ENCODE measurements around the gene HP.

The HP gene

DNA sequence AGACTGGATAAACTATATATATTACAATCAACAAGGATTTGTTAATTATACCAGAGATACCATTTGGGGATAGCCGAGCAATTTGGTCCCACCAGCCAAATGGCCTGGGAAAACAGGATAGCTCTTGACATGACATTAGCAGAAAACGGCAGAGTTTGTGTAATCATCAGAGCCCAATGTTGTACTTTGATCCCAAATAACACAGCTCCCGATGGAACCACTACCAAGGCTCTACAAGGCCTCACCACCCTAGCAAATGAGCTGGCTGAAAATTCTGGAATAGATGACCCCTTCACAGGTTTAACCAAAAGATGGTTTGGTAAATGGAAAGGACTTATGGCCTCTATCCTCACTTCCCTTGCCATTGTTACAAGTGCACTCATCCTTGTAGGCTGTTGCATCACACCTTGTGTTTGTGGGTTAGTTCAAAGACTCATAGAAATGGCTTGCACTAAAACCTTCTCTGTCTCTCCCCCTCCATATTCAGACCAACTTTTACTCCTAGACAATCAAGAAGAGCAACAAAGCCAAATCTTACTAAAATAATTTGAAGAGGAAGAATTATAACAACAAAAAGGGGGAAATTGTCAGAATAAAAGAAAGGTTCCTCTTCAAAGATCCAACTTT lies 29.6 kb downstream of the HP start:
- DNase-seq (ENCODE audit: low read depth in 2 of 3, low spot score in 1 of 3), result no peak

DNA sequence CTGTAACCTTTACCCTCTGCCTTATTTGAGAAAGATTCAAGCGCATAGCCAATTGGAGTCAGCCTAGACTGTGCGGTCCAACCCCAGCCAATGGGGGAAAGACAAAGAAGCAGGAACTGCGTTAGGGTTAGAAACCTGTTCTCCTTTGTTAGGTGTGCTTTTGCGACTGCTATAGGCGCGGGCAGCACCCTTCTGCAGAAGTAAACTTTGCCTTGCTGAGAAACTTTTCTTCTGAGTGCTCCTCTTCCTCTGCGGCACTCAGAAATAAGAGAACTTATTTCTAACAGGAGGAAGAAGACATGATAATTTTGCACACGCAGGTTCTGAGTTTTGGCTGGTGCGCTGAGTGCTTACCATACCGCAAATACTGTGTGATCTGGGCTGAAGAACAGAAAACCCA lies 30.1 kb downstream of the HP start:
- no peak for DNase-seq (ENCODE audit: low read depth in 2 of 3, low spot score in 1 of 3)

DNA sequence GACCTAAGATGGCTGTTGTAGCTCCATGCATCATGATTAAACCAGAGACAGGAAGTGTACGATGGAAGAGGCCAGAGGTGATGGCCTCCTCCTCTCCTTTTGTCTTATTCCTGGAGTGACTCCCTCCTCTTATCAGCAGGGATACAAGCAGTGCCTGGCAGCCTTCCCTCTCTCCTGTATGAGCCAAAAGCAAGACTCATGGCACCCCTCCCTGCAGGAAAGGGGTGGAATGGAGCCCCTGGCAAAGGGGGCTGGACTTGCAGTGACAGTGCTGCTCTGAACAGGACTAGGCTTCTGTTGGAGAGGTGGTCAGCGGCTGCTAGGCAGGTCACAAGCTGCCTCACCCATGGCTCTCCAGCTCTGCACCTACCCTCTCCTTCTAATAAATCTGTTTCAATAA lies 30.7 kb downstream of the HP start:
- DNase-seq (ENCODE audit: low read depth in 2 of 3, low spot score in 1 of 3), result no peak

DNA sequence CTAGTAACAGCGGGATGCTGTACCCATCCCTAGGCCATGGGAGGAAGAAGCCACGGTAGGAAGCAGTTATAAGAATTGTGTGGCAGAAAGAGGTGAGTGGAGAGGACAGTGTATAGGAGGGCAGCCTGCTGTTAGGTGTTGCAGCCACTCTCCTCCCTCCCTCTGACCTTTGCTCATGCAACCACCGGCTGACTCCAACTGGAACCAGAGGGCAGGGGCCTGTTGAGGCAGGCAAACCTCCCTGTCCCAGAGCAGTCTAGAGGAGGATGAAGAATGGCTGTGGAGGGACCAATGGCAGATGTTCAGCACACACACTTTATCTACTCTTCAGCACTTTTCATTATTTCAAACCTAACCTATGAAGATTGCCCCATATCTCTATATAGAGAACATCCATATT lies 36.9 kb downstream of the HP start:
- DNase-seq (ENCODE audit: low read depth in 2 of 3, low spot score in 1 of 3), result no peak

DNA sequence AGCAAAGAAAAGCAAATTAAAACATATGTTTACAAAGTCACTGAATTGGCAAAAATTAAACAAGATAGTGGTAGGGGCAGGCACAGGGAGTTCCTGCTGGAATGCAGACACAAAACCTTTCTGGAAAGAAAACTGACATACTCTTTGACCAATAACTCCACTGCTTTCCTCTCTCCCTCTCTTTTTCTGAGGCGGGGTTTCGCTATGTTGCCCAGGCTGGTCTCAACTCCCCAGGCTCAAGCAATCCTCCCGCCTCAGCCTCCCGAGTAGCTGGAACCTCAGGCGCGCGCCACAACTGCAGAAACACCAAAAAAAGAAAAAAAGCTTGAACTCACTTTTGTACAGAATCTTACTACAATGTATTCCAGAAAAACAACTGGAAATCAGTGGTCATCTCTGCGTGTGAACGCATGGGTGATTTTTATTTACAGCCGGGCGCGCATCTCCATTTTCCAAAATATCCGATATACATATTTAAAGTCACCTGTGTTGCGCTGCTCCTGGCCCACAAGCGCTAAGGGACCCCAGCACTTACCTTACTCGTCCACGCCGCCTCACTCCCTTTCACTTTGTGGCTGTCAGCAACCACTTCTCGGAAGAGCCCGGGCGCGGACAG lies 38.6 kb downstream of the HP start:
- no peak for DNase-seq (ENCODE audit: low read depth in 2 of 3, low spot score in 1 of 3)

DNA sequence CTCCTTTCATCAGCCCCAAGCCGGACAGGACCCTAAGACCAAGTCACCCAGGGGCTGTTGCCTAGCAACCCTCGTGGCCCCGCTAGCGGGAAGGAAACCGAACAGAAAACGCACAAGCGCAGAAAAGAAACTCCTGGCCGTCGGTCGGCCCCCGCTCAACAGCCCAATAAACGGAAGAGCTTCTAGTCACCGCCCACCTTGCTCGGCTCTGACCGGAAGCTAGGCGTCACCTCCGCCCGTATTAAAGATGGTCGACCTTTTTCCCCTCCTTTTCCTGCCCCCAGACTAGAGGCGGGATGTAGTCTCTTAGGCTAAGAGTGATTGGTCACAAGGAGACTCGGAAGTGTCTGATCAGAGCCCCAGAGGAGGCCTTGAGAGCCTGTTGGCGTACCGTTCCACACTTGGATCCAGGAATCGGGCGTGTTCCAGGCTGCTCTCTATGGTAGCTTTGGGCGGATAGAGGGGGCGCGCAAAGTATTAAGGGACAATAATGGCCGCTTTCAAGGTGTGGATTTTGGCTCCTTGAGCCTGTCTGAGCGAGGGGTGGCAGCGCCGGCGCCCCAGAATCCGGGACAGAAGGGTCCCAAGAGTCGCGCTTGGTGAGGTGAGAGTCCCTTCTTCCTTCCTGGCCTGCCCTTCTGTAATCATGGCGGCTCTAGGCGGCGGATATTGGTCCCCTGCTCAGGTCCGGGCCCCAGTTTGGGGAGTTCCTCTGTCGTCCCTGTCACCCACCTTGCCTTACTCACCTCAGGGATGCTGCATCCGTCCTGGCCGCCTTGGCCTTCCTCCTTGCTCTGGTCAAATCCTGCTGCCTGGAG lies 39.4 kb downstream of the HP start, which contains the start of the genes DHX38 and TXNL4B:
Gene DHX38 (plus strand): TSS at position 400 of the 818 bp plus-strand sequence. CDS start 2,311 bp downstream, outside the sequence.
Gene TXNL4B (minus strand): TSS at position 173 of the 818 bp plus-strand sequence. CDS start 2,871 bp downstream, outside the sequence.
- DNase-seq (ENCODE audit: low read depth in 2 of 3, low spot score in 1 of 3), result peak; percentile 81 to 88 (median 85)

DNA sequence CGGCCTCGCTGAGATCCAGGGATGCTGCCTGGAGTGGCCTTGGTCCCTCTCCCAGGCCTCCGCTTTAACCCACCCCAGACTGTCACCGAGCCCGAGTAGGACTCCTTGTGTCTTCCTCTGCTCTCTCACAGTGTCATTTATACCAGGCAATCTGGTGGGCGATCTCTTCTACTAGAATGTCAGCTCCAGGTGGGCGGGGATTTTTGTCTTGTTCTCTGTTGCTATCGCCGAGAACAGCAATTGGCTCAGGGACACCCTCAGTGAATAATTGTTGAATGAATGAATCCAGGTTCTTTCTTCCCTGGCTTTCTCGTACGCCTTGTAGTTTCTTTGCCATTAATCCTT lies 39.9 kb downstream of the HP start:
- DNase-seq (ENCODE audit: low read depth in 2 of 3, low spot score in 1 of 3), result peak; percentile 12 to 19 (median 16)

DNA sequence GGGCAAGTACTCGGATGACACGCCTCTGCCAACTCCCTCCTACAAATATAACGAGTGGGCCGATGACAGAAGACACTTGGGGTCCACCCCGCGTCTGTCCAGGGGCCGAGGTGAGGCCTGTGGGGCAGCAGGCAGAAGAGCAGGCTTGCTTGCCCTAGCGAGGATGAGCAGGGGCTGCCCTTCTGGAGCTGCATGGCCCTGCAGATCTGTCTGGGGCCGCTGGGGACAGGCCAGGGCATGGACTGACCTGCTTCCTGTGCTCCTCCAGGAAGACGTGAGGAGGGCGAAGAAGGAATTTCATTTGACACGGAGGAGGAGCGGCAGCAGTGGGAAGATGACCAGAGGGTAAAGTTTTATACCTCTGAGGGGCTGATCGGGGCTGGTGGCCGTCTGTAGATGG lies 44.6 kb downstream of the HP start:
- DNase-seq (ENCODE audit: low read depth in 2 of 3, low spot score in 1 of 3), result no peak

DNA sequence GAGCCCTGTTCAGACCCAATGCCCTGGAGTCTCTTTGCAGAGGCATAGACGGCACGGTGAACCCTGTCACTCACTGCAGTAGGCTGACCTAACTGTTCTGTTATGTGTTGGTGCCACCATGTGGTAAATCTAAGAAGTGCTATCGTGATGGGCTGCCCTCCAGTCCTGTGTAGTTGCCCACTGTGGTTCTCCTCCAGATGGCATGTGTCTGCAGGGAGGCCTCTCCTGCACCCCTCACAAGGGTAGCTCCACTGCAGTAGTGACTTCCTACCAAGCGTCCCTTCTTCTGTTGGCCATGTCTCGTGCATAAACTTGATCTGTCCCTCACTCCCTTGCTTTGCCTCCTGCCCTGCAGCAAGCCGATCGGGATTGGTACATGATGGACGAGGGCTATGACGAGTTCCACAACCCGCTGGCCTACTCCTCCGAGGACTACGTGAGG lies 45.1 kb downstream of the HP start:
- peak; percentile 20 to 45 (median 21) for DNase-seq (ENCODE audit: low read depth in 2 of 3, low spot score in 1 of 3)

DNA sequence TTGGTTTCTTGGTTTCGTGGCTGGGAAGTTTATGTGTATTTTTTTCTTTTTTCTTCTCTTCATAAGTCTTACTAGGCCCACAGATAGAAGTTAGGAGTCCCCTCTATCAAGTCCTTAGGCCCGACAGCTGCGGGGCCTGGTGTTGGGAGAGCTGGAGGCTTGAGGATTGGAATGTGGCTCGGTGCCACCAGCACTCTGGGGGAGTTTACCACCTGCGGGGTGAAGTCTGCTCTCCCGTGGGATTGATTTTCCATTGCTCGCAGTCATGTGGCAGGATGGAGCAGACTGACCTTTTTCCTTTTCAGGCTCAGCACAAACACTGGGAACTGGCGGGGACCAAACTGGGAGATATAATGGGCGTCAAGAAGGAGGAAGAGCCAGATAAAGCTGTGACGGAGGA lies 46.9 kb downstream of the HP start:
- DNase-seq (ENCODE audit: low read depth in 2 of 3, low spot score in 1 of 3), result no peak

DNA sequence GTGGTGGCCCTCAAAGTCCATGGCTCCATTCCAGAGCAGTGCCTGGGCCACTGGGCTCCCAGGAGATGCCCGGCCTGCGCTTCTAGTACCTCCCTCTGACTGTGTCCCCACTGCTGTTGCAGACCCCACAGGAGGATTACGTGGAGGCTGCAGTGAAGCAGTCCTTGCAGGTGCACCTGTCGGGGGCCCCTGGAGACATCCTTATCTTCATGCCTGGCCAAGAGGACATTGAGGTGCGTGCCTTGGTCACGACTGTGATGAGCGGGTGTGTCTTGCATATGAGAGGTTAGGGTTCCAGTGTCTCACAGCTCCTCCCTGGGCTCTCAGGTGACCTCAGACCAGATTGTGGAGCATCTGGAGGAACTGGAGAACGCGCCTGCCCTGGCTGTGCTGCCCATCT lies 50.6 kb downstream of the HP start:
- no peak for DNase-seq (ENCODE audit: low read depth in 2 of 3, low spot score in 1 of 3)

DNA sequence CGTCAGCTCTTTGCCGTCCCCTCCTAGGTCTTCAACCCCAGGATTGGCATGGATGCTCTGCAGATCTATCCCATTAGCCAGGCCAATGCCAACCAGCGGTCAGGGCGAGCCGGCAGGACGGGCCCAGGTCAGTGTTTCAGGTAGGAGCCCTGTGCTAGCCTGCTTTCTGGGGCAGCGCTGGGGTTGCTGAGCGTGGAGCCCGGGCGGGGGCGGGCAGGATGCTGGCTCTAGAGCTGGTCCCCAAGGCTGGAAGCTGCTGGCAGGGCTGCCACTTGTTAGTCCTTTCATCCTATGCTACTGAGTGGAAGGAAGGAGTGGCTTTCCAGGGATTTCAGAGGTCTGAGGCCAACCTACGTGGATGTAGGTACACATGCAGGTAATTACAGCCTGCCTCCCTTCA lies 51.7 kb downstream of the HP start:
- DNase-seq (ENCODE audit: low read depth in 2 of 3, low spot score in 1 of 3), result no peak

DNA sequence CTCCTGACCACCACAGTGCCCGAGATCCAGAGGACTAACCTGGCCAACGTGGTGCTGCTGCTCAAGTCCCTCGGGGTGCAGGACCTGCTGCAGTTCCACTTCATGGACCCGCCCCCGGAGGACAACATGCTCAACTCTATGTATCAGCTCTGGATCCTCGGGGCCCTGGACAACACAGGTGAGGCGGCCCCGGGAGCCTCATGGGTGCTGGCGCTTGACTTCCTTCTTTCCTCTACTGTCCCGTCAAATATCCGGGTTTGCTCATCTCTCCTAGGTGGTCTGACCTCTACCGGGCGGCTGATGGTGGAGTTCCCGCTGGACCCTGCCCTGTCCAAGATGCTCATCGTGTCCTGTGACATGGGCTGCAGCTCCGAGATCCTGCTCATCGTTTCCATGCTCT lies 53.1 kb downstream of the HP start:
- no peak for DNase-seq (ENCODE audit: low read depth in 2 of 3, low spot score in 1 of 3)

DNA sequence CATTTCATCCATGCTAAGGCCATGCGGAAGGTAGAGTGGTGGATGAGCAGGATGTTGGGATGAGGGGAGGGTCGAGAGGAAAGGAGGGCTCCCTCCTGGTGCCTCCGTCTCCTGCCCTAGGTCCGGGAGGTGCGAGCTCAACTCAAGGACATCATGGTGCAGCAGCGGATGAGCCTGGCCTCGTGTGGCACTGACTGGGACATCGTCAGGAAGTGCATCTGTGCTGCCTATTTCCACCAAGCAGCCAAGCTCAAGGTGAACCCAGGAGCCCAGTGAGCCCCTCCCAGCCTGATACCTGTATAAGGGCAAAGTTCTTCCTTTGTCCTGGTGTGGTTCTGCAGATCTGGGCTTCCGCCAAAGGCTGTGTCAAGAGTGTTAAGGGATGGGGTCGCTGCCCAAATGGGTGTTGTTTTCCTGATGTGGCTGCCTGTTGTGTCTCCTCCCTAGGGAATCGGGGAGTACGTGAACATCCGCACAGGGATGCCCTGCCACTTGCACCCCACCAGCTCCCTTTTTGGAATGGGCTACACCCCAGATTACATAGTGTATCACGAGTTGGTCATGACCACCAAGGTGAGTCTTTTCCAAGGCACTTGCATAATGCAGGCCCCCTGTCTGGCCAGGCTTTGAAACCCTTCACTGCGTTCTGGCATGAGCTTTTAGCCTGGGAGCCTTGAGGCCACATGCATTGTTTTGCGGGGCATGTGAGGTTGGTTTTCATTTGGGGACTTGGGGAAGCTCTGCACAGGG lies 54.2 kb downstream of the HP start:
- no peak for DNase-seq (ENCODE audit: low read depth in 2 of 3, low spot score in 1 of 3)

DNA sequence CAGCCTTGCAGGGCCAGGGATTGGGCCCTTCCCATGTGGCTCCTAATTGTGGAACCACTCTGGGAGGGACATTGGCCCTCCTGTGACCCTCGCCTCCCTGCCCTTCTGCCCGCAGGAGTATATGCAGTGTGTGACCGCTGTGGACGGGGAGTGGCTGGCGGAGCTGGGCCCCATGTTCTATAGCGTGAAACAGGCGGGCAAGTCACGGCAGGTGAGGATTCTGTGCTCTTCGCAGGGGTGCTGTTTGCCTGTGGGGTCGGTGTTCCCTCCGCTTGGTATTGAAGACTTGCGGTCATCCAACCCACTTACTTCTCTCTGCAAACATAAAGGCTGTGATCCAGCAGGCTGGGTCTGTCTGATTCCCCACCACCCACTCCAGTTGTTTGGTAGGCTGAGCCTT lies 55.0 kb downstream of the HP start:
- no peak for DNase-seq (ENCODE audit: low read depth in 2 of 3, low spot score in 1 of 3)

DNA sequence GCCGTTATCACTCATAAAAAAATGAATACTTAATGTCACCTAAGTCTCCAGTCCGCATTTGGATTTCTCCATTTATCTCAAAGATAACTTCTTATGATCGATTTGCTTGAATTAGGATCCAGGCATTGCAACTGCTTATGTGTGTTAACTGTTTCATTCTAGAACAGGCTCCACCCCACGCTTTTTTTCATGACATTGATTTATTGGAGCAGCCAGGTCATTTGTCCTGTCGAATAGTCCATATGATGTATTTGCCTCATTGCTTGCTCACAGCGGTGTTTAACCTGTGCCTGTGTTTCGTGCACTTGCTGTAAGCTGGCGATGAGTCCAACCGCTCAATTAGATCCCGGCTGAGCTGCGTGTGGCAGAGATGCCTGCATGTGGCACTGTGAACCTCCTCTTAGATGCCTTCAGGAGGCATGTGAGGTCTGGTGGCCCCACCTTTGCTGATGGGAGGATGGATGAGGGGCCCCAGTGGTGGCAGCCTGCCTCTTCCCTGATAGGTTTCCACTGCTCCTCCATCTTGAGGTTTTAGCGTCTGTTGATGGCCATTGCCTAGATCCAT lies 55.7 kb downstream of the HP start:
- no peak for DNase-seq (ENCODE audit: low read depth in 2 of 3, low spot score in 1 of 3)
